Astrocyte of the cerebellum (primary cell): ENCODE results near the gene LIPN.
"Not testable (repeated sequence)": the region's sequence is repeated elsewhere in the genome, so short reads cannot be mapped to it uniquely, and the experiment has no call there.

Experiments used
- DNase-seq: peaks from one replicate; pipeline ENCODE4 v3.0.0-alpha.2; 2011; ENCODE audit warnings: low read depth
- H3K4me3 ChIP-seq: 2 replicates; pipeline ENCODE4 v1.5.1; 2011; ENCODE audit warnings: mild to moderate bottlenecking, low read depth, low read length, moderate library complexity
- CTCF ChIP-seq: IDR thresholded peaks from 2 replicates; pipeline ENCODE4 v1.5.1; 2012; ENCODE audit warnings: low read length, low read depth, moderate library complexity, mild to moderate bottlenecking; ENCODE audit errors: missing control alignments
- in situ Hi-C: cut with HindIII; loops from 2 replicates; pipeline ENCODE4 v1.10.0; 2017; ENCODE audit warnings: low sequenced_read_pairs

The LIPN gene

GRCh38 chr10:88731296-88731695 lies 28.5 kb upstream of the LIPN start:
- in situ Hi-C loops, result no loop called here
- no peak overlapping the region for H3K4me3 ChIP-seq
- TF ChIP-seq CTCF, result no peak
- no peak for DNase-seq

- TF ChIP-seq CTCF, result no peak
- in situ Hi-C loops, result no loop called here
- DNase-seq, result no peak
- H3K4me3 ChIP-seq, result no peak overlapping the region
Measured at GRCh38 chr10:88733215-88733614, 26.6 kb upstream of the LIPN start.

- no peak for TF ChIP-seq CTCF
- no peak for DNase-seq
- H3K4me3 ChIP-seq, result no peak overlapping the region
- in situ Hi-C loops, result no loop called here
Measured at GRCh38 chr10:88735661-88736060, 24.2 kb upstream of the LIPN start.

DNA sequence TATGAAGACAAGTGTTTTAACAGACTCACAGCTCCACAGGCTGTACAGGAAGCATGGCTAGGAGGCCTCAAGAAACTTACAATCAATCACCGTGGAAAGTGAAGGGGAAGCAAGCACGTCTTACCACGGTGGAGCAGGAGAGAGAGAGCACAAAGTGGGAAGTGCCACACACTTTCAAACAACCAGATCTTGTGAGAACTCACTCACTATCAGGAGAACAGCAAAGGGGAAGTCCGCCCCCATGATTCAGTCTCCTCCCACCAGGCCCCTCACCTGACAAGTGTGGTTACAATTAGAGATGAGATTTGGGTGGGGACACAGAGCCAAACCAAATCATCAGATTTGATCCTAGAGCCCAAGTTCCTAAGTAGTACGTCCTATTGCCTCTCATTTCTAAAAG lies 17.9 kb upstream of the LIPN start:
- H3K4me3 ChIP-seq, DNase-seq, in situ Hi-C loops: not testable (repeated sequence)

- TF ChIP-seq CTCF, result no peak
- DNase-seq, result no peak
- in situ Hi-C loops, result no loop called here
- H3K4me3 ChIP-seq, result no peak overlapping the region
Measured at GRCh38 chr10:88742448-88742847, 17.4 kb upstream of the LIPN start.

- TF ChIP-seq CTCF, result no peak
- no peak overlapping the region for H3K4me3 ChIP-seq
- DNase-seq, result no peak
- in situ Hi-C loops, result no loop called here
Measured at GRCh38 chr10:88744002-88744401, 15.8 kb upstream of the LIPN start.

DNA sequence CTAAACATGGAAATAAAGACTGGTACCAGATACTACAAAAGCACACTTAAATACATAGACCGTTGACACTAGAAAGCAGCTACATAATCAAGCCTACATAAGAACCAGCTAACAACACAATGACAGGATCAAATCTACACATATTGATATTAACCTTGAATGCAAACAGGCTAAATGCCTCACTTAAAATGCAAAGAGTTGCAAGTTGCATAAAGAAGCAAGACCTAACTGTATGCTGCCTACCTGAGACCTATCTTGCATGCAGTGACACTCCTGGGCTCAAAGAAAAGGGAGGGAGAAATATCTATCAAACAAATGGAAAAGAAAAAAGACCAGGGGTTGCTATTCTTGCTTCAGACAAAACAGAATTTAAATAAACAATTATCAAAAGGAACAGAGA lies 14.2 kb upstream of the LIPN start:
- H3K4me3 ChIP-seq, result no peak overlapping the region
- no peak for DNase-seq
- in situ Hi-C loops, result no loop called here
- TF ChIP-seq CTCF, result no peak
